HG03521 (cell line): ENCODE results near the gene TPRN.

Experiments
- ATAC-seq: cut with Tn5 transposase; IDR thresholded peaks from one replicate; pipeline ENCODE4 v1.9.1; 2021; ENCODE audit warnings: mild to moderate bottlenecking, moderate library complexity; ENCODE audit not compliant: unreplicated experiment

The TPRN gene

GRCh38 chr9:137213160-137214060 lies 12.9 kb upstream of the TPRN start:
- ATAC-seq, result no peak

- no peak for ATAC-seq
Measured at GRCh38 chr9:137212520-137212919, 12.0 kb upstream of the TPRN start.

- ATAC-seq, result no peak
Measured at GRCh38 chr9:137211532-137211931, 11.0 kb upstream of the TPRN start.

- no peak for ATAC-seq
Measured at GRCh38 chr9:137206602-137207001, 6.1 kb upstream of the TPRN start.

- peak; percentile 34 for ATAC-seq
Measured at GRCh38 chr9:137205126-137206069, 4.9 kb upstream of the TPRN start, which contains the start of the genes NDOR1 and TMEM203. Gene NDOR1, plus strand, starts transcription at chr9:137205700. Its CDS starts 78 bp downstream, at chr9:137205778. Gene TMEM203, minus strand, starts transcription at chr9:137205648. Its CDS starts 234 bp downstream, at chr9:137205414.

- ATAC-seq, result no peak
Measured at GRCh38 chr9:137204731-137205125, 4.2 kb upstream of the TPRN start.

- no peak for ATAC-seq
Measured at GRCh38 chr9:137202966-137203365, 2.4 kb upstream of the TPRN start.

- ATAC-seq, result no peak
Measured at GRCh38 chr9:137201205-137201868, 796 bp upstream of the TPRN start.

- ATAC-seq, result no peak
Measured at GRCh38 chr9:137199411-137200121, 975 bp downstream of the TPRN start.

- ATAC-seq, result no peak
Measured at GRCh38 chr9:137198902-137199283, 1.6 kb downstream of the TPRN start.

- no peak for ATAC-seq
Measured at GRCh38 chr9:137198051-137198901, 2.3 kb downstream of the TPRN start.

- ATAC-seq, result no peak
Measured at GRCh38 chr9:137195525-137196220, 4.9 kb downstream of the TPRN start.

- no peak for ATAC-seq
Measured at GRCh38 chr9:137194909-137195308, 5.6 kb downstream of the TPRN start.

- no peak for ATAC-seq
Measured at GRCh38 chr9:137194388-137194787, 6.2 kb downstream of the TPRN start.

GRCh38 chr9:137193771-137194170 lies 6.8 kb downstream of the TPRN start:
- ATAC-seq, result no peak

- no peak for ATAC-seq
Measured at GRCh38 chr9:137192859-137193258, 7.7 kb downstream of the TPRN start.

GRCh38 chr9:137192448-137192780 lies 8.1 kb downstream of the TPRN start:
- no peak for ATAC-seq

- ATAC-seq, result no peak
Measured at GRCh38 chr9:137191691-137192447, 8.7 kb downstream of the TPRN start.
